Measurements from ENCODE around the gene MIOX. TPM values are rescaled to one million over a fixed set of nuclear protein-coding genes. Genes with fewer than 3 reads are reported as not detected.

The MIOX gene
- total and polyA plus RNA-seq, 2 of the 13 experiments (the other 11 are each of a cell fraction or from before 2014, with no cell fraction given), result 1.5 to 2.9 TPM

DNA sequence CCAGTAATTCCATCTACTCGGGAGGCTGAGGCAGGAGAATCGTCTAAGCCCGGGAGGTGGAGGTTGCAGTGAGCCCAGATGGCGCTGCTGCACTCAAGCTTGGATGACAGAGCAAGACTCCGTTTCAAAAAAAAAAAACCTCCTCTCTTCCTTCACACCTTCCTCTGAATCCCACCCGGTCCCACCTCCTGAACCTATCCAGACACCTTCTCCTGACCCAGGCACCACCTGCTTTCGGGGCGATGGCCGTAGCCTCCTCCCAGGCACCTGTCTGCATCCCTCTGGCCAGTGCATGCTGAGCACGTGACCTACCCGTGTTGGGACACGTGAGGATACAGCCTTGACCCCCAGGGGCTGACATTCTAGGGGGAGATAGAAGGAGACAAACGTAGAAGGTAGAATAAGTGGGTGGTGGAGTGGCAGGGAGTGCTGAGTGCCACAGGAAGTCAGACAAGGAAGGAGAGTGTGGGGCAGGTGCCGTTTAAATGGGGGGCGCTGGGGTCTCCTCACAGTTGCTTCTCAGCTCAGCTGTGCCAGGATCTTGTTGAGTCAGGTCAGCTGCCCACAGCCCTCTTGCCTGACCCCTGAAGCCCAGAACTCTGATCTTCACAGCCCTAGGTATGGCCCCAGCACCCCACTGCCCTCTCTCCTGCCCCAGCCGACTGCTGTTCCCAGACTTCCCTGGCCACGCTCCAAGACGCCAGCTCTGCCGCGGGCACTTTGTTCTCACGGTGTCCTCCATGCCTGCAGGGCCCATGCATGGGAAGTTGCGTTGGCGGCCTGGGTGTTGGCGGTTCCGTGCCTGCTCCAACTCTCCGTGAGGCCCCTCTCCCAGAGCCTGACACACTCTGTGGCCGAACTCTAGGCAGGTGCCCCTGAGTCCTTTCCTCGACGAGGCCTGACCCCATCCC lies 1.2 kb upstream of the MIOX start (continued):
- TF ChIP-seq, protein P1, sequence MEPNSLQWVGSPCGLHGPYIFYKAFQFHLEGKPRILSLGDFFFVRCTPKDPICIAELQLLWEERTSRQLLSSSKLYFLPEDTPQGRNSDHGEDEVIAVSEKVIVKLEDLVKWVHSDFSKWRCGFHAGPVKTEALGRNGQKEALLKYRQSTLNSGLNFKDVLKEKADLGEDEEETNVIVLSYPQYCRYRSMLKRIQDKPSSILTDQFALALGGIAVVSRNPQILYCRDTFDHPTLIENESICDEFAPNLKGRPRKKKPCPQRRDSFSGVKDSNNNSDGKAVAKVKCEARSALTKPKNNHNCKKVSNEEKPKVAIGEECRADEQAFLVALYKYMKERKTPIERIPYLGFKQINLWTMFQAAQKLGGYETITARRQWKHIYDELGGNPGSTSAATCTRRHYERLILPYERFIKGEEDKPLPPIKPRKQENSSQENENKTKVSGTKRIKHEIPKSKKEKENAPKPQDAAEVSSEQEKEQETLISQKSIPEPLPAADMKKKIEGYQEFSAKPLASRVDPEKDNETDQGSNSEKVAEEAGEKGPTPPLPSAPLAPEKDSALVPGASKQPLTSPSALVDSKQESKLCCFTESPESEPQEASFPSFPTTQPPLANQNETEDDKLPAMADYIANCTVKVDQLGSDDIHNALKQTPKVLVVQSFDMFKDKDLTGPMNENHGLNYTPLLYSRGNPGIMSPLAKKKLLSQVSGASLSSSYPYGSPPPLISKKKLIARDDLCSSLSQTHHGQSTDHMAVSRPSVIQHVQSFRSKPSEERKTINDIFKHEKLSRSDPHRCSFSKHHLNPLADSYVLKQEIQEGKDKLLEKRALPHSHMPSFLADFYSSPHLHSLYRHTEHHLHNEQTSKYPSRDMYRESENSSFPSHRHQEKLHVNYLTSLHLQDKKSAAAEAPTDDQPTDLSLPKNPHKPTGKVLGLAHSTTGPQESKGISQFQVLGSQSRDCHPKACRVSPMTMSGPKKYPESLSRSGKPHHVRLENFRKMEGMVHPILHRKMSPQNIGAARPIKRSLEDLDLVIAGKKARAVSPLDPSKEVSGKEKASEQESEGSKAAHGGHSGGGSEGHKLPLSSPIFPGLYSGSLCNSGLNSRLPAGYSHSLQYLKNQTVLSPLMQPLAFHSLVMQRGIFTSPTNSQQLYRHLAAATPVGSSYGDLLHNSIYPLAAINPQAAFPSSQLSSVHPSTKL (CRISPR knock-in tag; IDR thresholded peaks at IDR 0.05), result peak; percentile 47
- TF ChIP-seq HOXA7 (CRISPR knock-in tag; IDR thresholded peaks at IDR 0.05) (no peak), ZNF33B (CRISPR knock-in tag; IDR thresholded peaks at IDR 0.05) (no peak; the same call in 1 of the 2 replicates), ZNF766 (CRISPR knock-in tag; IDR thresholded peaks at IDR 0.05; ENCODE audit: borderline replicate concordance) (no peak), TOE1 (CRISPR knock-in tag; IDR thresholded peaks at IDR 0.05) (no peak), ZNF780A (CRISPR knock-in tag; IDR thresholded peaks at IDR 0.05) (peak; percentile 94), ZNF552 (CRISPR knock-in tag; IDR thresholded peaks at IDR 0.05; ENCODE audit: borderline replicate concordance) (0 out of 2 replicates have a peak, but pooled peaks have one; percentile 32)
- TF ChIP-seq, protein P2, sequence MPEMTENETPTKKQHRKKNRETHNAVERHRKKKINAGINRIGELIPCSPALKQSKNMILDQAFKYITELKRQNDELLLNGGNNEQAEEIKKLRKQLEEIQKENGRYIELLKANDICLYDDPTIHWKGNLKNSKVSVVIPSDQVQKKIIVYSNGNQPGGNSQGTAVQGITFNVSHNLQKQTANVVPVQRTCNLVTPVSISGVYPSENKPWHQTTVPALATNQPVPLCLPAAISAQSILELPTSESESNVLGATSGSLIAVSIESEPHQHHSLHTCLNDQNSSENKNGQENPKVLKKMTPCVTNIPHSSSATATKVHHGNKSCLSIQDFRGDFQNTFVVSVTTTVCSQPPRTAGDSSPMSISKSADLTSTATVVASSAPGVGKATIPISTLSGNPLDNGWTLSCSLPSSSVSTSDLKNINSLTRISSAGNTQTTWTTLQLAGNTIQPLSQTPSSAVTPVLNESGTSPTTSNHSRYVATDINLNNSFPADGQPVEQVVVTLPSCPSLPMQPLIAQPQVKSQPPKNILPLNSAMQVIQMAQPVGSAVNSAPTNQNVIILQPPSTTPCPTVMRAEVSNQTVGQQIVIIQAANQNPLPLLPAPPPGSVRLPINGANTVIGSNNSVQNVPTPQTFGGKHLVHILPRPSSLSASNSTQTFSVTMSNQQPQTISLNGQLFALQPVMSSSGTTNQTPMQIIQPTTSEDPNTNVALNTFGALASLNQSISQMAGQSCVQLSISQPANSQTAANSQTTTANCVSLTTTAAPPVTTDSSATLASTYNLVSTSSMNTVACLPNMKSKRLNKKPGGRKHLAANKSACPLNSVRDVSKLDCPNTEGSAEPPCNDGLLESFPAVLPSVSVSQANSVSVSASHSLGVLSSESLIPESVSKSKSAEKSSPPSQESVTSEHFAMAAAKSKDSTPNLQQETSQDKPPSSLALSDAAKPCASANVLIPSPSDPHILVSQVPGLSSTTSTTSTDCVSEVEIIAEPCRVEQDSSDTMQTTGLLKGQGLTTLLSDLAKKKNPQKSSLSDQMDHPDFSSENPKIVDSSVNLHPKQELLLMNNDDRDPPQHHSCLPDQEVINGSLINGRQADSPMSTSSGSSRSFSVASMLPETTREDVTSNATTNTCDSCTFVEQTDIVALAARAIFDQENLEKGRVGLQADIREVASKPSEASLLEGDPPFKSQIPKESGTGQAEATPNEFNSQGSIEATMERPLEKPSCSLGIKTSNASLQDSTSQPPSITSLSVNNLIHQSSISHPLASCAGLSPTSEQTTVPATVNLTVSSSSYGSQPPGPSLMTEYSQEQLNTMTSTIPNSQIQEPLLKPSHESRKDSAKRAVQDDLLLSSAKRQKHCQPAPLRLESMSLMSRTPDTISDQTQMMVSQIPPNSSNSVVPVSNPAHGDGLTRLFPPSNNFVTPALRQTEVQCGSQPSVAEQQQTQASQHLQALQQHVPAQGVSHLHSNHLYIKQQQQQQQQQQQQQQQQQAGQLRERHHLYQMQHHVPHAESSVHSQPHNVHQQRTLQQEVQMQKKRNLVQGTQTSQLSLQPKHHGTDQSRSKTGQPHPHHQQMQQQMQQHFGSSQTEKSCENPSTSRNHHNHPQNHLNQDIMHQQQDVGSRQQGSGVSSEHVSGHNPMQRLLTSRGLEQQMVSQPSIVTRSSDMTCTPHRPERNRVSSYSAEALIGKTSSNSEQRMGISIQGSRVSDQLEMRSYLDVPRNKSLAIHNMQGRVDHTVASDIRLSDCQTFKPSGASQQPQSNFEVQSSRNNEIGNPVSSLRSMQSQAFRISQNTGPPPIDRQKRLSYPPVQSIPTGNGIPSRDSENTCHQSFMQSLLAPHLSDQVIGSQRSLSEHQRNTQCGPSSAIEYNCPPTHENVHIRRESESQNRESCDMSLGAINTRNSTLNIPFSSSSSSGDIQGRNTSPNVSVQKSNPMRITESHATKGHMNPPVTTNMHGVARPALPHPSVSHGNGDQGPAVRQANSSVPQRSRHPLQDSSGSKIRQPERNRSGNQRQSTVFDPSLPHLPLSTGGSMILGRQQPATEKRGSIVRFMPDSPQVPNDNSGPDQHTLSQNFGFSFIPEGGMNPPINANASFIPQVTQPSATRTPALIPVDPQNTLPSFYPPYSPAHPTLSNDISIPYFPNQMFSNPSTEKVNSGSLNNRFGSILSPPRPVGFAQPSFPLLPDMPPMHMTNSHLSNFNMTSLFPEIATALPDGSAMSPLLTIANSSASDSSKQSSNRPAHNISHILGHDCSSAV (CRISPR knock-in tag; IDR thresholded peaks at IDR 0.05; ENCODE audit: borderline replicate concordance), result no peak
- TF ChIP-seq, protein P3, sequence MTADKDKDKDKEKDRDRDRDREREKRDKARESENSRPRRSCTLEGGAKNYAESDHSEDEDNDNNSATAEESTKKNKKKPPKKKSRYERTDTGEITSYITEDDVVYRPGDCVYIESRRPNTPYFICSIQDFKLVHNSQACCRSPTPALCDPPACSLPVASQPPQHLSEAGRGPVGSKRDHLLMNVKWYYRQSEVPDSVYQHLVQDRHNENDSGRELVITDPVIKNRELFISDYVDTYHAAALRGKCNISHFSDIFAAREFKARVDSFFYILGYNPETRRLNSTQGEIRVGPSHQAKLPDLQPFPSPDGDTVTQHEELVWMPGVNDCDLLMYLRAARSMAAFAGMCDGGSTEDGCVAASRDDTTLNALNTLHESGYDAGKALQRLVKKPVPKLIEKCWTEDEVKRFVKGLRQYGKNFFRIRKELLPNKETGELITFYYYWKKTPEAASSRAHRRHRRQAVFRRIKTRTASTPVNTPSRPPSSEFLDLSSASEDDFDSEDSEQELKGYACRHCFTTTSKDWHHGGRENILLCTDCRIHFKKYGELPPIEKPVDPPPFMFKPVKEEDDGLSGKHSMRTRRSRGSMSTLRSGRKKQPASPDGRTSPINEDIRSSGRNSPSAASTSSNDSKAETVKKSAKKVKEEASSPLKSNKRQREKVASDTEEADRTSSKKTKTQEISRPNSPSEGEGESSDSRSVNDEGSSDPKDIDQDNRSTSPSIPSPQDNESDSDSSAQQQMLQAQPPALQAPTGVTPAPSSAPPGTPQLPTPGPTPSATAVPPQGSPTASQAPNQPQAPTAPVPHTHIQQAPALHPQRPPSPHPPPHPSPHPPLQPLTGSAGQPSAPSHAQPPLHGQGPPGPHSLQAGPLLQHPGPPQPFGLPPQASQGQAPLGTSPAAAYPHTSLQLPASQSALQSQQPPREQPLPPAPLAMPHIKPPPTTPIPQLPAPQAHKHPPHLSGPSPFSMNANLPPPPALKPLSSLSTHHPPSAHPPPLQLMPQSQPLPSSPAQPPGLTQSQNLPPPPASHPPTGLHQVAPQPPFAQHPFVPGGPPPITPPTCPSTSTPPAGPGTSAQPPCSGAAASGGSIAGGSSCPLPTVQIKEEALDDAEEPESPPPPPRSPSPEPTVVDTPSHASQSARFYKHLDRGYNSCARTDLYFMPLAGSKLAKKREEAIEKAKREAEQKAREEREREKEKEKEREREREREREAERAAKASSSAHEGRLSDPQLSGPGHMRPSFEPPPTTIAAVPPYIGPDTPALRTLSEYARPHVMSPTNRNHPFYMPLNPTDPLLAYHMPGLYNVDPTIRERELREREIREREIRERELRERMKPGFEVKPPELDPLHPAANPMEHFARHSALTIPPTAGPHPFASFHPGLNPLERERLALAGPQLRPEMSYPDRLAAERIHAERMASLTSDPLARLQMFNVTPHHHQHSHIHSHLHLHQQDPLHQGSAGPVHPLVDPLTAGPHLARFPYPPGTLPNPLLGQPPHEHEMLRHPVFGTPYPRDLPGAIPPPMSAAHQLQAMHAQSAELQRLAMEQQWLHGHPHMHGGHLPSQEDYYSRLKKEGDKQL (CRISPR knock-in tag; IDR thresholded peaks at IDR 0.05; ENCODE audit: low read depth), result peak; percentile 32; the same call in 1 of the 2 replicates
